Osteoblast (primary cell): ENCODE data around the gene ATP11A. TPM values are rescaled to one million over a fixed set of nuclear protein-coding genes. Genes with fewer than 3 reads are reported as not detected.

ENCODE experiments used
- DNase-seq: peaks from one replicate; pipeline ENCODE4 v3.0.0; 2011; ENCODE audit warnings: low spot score, mixed read lengths; ENCODE audit not compliant: insufficient read length; ENCODE audit errors: missing footprints
- H2AFZ ChIP-seq: 2 replicates; pipeline ENCODE4 v1.6.0; 2011; ENCODE audit warnings: mild to moderate bottlenecking, low read length
- H3K27ac ChIP-seq: 2 replicates; pipeline ENCODE4 v1.5.1; 2011; ENCODE audit warnings: mild to moderate bottlenecking, low read depth, low read length, moderate library complexity
- H3K27me3 ChIP-seq: 2 replicates; pipeline ENCODE4 v1.6.0; 2012; ENCODE audit warnings: mild to moderate bottlenecking, control low read depth, inconsistent platforms, low read length, moderate library complexity; ENCODE audit not compliant: insufficient read depth
- H3K36me3 ChIP-seq: 2 replicates; pipeline ENCODE4 v1.5.1; 2011; ENCODE audit warnings: mild to moderate bottlenecking, low read length, control low read depth, moderate library complexity; ENCODE audit not compliant: insufficient read depth
- H3K4me1 ChIP-seq: 2 replicates; pipeline ENCODE4 v1.5.1; 2011; ENCODE audit warnings: mild to moderate bottlenecking, low read length, control low read depth, moderate library complexity; ENCODE audit not compliant: insufficient read depth
- H3K4me2 ChIP-seq: 2 replicates; pipeline ENCODE4 v1.6.0; 2011; ENCODE audit warnings: mild to moderate bottlenecking, low read length; ENCODE audit not compliant: insufficient read depth
- H3K4me3 ChIP-seq: fragments of 200-600 bp; sonication (generic); 3 replicates; pipeline ENCODE4 v1.5.1; 2012; ENCODE audit warnings: mild to moderate bottlenecking, low read length, inconsistent platforms; ENCODE audit not compliant: insufficient read depth
- H3K79me2 ChIP-seq: 2 replicates; pipeline ENCODE4 v1.6.0; 2012; ENCODE audit warnings: mild to moderate bottlenecking, low read length, control low read depth, inconsistent platforms; ENCODE audit not compliant: insufficient read depth
- H3K9me3 ChIP-seq: 2 replicates; pipeline ENCODE4 v1.5.1; 2011; ENCODE audit warnings: low read depth, low read length, control low read depth
- H4K20me1 ChIP-seq: 2 replicates; pipeline ENCODE4 v1.6.0; 2012; ENCODE audit warnings: mild to moderate bottlenecking, low read length, control low read depth; ENCODE audit not compliant: insufficient read depth
- total RNA-seq: library from RNA; depleted of rRNA; stranded (reverse); fragments of >200 nt; gene quantifications from 2 replicates; pipeline ENCODE4 v1.2.3, GENCODE V29; 2012
- TF ChIP-seq, protein P1 (sequence below): IDR thresholded peaks from 2 replicates; pipeline ENCODE4 v1.5.1; 2011; ENCODE audit warnings: mild to moderate bottlenecking, low read depth, low read length, moderate library complexity; ENCODE audit errors: extremely low read depth

ATP11A gene
- total RNA-seq, 1 donor = 7.6 TPM

DNA sequence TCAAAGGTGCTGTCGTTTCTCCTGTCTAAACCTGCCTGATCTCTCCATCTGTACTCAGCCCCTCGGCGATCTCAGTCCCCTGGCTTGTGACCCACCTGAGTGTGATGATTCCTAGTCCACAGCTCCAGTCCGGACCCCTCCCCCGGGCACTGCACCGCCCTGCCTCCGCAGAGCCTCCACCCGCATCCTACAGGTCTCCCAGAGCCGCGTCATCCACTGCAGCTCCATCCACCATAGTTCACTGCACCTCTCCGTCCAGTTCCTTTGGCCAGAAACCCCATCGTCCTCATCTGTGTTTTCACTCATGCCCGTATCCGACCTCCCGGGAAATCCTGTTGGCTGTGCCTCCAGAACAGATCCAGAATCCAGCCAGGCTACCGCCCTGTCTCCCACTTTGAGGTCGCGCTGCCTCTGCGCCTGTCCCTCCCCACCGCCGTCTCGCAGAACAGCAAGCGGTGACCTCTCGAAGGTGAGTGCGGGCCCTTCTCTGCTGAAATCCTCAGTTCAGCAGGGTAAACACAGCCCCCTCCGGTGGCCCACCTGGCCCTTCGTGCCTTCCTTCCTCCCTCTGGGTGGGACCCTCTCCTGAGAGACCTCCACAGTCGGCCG lies 227.3 kb downstream of the ATP11A start:
- no peaks in the 10 kb centered on the region for H3K4me1 ChIP-seq
- H2AFZ ChIP-seq = no peak overlapping the region
- DNase-seq = no peak
- peaks cover 22% of the 10 kb centered on the region for H3K27me3 ChIP-seq
- H4K20me1 ChIP-seq = no peaks in the 10 kb centered on the region
- no peak overlapping the region for H3K4me2 ChIP-seq
- H3K9me3 ChIP-seq = no peaks in the 10 kb centered on the region
- no peak overlapping the region for H3K27ac ChIP-seq
- no peak overlapping the region for H3K4me3 ChIP-seq
- TF ChIP-seq, protein P1, sequence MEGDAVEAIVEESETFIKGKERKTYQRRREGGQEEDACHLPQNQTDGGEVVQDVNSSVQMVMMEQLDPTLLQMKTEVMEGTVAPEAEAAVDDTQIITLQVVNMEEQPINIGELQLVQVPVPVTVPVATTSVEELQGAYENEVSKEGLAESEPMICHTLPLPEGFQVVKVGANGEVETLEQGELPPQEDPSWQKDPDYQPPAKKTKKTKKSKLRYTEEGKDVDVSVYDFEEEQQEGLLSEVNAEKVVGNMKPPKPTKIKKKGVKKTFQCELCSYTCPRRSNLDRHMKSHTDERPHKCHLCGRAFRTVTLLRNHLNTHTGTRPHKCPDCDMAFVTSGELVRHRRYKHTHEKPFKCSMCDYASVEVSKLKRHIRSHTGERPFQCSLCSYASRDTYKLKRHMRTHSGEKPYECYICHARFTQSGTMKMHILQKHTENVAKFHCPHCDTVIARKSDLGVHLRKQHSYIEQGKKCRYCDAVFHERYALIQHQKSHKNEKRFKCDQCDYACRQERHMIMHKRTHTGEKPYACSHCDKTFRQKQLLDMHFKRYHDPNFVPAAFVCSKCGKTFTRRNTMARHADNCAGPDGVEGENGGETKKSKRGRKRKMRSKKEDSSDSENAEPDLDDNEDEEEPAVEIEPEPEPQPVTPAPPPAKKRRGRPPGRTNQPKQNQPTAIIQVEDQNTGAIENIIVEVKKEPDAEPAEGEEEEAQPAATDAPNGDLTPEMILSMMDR = no peak
- H3K79me2 ChIP-seq = no peaks in the 10 kb centered on the region
- no peaks in the 10 kb centered on the region for H3K36me3 ChIP-seq

- no peak for DNase-seq
- Histone ChIP-seq H3K4me1 (no peaks in the 10 kb centered on the region), H3K79me2 (no peaks in the 10 kb centered on the region), H4K20me1 (no peaks in the 10 kb centered on the region), H2AFZ (no peak overlapping the region), H3K4me3 (no peak overlapping the region), H3K9me3 (no peaks in the 10 kb centered on the region), H3K4me2 (no peak overlapping the region), H3K36me3 (no peaks in the 10 kb centered on the region), H3K27ac (no peak overlapping the region), H3K27me3 (peaks cover 22% of the 10 kb centered on the region)
- TF ChIP-seq, protein P1 = no peak
Measured at GRCh38 chr13:112917737-112918136, 227.9 kb downstream of the ATP11A start.

DNA sequence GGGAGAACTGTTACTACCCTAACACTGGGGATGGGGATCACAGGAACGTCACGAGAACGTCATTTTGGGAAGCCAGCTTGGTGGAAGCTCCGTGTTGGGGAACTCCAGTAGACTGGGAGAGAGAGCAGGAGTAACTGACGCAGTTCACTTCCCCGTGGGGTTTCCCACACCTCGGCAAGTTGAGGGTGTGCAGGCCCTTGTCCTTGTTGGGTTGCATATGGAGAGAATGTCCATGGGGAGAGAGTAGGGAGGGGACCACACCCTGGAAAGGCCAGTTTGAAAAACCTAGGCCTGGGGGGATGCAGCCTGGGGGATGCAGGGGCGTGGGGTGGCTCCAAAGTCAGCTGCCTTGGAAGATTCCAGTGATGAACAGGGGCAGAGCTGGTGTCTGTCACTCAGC lies 228.4 kb downstream of the ATP11A start:
- H3K27me3 ChIP-seq = peaks cover 22% of the 10 kb centered on the region
- TF ChIP-seq, protein P1 = no peak
- DNase-seq = no peak
- H3K4me3 ChIP-seq = no peak overlapping the region
- no peaks in the 10 kb centered on the region for H4K20me1 ChIP-seq
- H2AFZ ChIP-seq = no peak overlapping the region
- H3K4me1 ChIP-seq = no peaks in the 10 kb centered on the region
- no peaks in the 10 kb centered on the region for H3K79me2 ChIP-seq
- H3K9me3 ChIP-seq = no peaks in the 10 kb centered on the region
- no peak overlapping the region for H3K4me2 ChIP-seq
- no peaks in the 10 kb centered on the region for H3K36me3 ChIP-seq
- no peak overlapping the region for H3K27ac ChIP-seq

DNA sequence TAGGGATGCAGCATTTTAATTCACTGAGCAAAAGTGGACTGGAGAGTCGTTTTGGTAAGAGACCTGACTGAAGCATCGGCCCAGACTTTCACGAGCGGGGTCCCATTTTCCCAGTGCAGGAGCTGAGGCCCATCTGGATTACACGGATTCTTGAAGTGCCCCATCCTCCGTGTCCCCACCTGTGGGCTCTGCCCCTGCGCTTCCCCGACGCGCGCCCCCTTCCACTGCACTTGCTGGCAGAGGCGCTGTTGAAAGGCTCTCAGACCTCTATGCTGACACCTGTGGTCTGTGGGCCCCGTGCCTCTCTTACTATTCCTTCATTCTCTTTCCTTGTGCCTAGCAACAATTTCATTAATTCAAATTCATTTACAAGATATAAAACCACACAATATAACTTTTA lies 228.9 kb downstream of the ATP11A start:
- no peaks in the 10 kb centered on the region for H3K4me1 ChIP-seq
- H4K20me1 ChIP-seq = no peaks in the 10 kb centered on the region
- H2AFZ ChIP-seq = no peak overlapping the region
- H3K36me3 ChIP-seq = no peaks in the 10 kb centered on the region
- no peak overlapping the region for H3K27ac ChIP-seq
- TF ChIP-seq, protein P1 = no peak
- H3K4me2 ChIP-seq = no peak overlapping the region
- H3K27me3 ChIP-seq = peaks cover 21% of the 10 kb centered on the region
- no peak overlapping the region for H3K4me3 ChIP-seq
- no peak for DNase-seq
- H3K9me3 ChIP-seq = no peaks in the 10 kb centered on the region
- H3K79me2 ChIP-seq = no peaks in the 10 kb centered on the region
